ENCODE results near the gene CEACAM1.
"Not testable (repeated sequence)": the region's sequence is repeated elsewhere in the genome, so short reads cannot be mapped to it uniquely, and the experiment has no call there.

CEACAM1 gene

GRCh38 chr19:42472402-42473147 lies 55.7 kb downstream of the CEACAM1 start:
- DNase-seq: no peak

- no peak for DNase-seq
Measured at GRCh38 chr19:42471554-42472249, 56.6 kb downstream of the CEACAM1 start.

GRCh38 chr19:42469311-42470235 lies 58.7 kb downstream of the CEACAM1 start:
- DNase-seq: no peak

GRCh38 chr19:42468273-42468796 lies 59.9 kb downstream of the CEACAM1 start:
- DNase-seq: no peak

- DNase-seq: no peak
Measured at GRCh38 chr19:42467183-42467760, 61.0 kb downstream of the CEACAM1 start.

- DNase-seq: no peak
Measured at GRCh38 chr19:42466521-42467182, 61.6 kb downstream of the CEACAM1 start.

GRCh38 chr19:42465827-42466280 lies 62.4 kb downstream of the CEACAM1 start:
- no peak for DNase-seq

GRCh38 chr19:42461700-42462324 lies 66.5 kb downstream of the CEACAM1 start:
- no peak for DNase-seq

- not testable (repeated sequence) for DNase-seq
Measured at GRCh38 chr19:42461231-42461630, 67.0 kb downstream of the CEACAM1 start.

GRCh38 chr19:42459926-42460325 lies 68.4 kb downstream of the CEACAM1 start:
- DNase-seq: no peak

Data from GDM1 (cell line).